Vagina (tissue), 2 donors: Measurements from ENCODE around the gene MOCS1. TPM values are rescaled to one million over a fixed set of nuclear protein-coding genes. Genes with fewer than 3 reads are reported as not detected.

Experiments used
- DNase-seq, 2 donors: peaks; one replicate each; pipeline ENCODE4 v3.0.0-alpha.2; 2017; ENCODE audit errors: extremely low spot score in 2 of 2
- H3K27ac ChIP-seq: fragments of 200-600 bp; sonication (generic); one replicate; pipeline ENCODE4 v1.5.1; 2019
- H3K27me3 ChIP-seq: fragments of 200-600 bp; sonication (generic); one replicate; pipeline ENCODE4 v1.5.1; 2019
- H3K36me3 ChIP-seq, 2 donors: fragments of 200-600 bp; sonication (generic); one replicate each; pipeline ENCODE4 v1.5.1; 2017 to 2019
- H3K4me1 ChIP-seq: fragments of 200-600 bp; sonication (generic); one replicate; pipeline ENCODE4 v1.5.1; 2019
- H3K4me3 ChIP-seq, 2 donors: fragments of 200-600 bp; sonication (generic); 1 replicate in 1 of 2; 2 replicates in 1 of 2; pipeline ENCODE4 v1.5.1; 2016 to 2019
- H3K9me3 ChIP-seq: fragments of 200-600 bp; sonication (generic); one replicate; pipeline ENCODE4 v1.5.1; 2019
- POLR2A ChIP-seq, 2 donors: fragments of 450-650 bp; IDR thresholded peaks; one replicate each; pipeline ENCODE4 v1.6.1; 2017; ENCODE audit warnings: antibody characterized with exemption in 2 of 2, mild to moderate bottlenecking in 2 of 2, moderate library complexity in 2 of 2
- POLR2AphosphoS5 ChIP-seq, 2 donors: sonication (generic); formaldehyde crosslinking; IDR thresholded peaks; one replicate each; pipeline ENCODE4 v1.9.0; 2017; ENCODE audit warnings: antibody characterized with exemption in 2 of 2, mild to moderate bottlenecking in 2 of 2, low read depth in 1 of 2; ENCODE audit not compliant: insufficient read depth in 1 of 2
- intact Hi-C: fragments of 100-400 bp; cut with DNase I; formaldehyde crosslinking; loops from one replicate; pipeline ENCODE4 v1.15.1; 2023
- total RNA-seq: library from RNA; depleted of rRNA; stranded (reverse); fragments of >200 nt; gene quantifications from one replicate; pipeline ENCODE4 v1.2.3, GENCODE V29; 2016
- TF ChIP-seq, protein P1 (sequence below), 3 experiments: fragments of 450-650 bp in 2 of 3; fragments of 200-600 bp in 1 of 3; sonication (generic) in 1 of 3; IDR thresholded peaks; one replicate each; pipeline ENCODE4 v1.5.1; 2017 to 2019; ENCODE audit warnings: antibody characterized with exemption in 3 of 3, mild to moderate bottlenecking in 2 of 3, moderate library complexity in 2 of 3

MOCS1 gene
- total RNA-seq, 1 donor from 2014 or later = 14.7 TPM

DNA sequence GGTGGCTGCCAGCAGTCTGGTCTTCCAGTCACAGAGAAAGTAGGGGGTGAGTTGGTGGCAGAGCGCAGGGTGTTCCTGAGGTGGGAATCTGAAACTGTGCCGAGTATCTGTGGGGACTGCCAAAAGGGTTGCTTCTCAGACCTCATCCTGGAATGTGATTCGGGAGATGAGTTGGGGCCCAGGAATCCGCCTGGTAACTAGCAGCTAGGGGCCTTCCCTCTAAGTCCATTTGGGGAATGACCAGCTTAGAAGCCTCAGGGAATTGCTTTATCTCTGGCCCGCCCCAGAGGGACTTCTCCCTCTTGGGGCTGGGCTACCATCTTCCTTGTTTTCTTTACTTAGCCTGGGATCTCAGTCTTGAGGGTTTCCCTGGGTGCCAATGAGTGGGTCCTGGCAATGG lies 49.6 kb downstream of the MOCS1 start:
- no peak for DNase-seq
- Histone ChIP-seq H3K4me3 (no peak overlapping the region), H3K9me3 (no peaks in the 10 kb centered on the region), H3K27me3 (no peaks in the 10 kb centered on the region), H3K36me3 (no peaks in the 10 kb centered on the region), H3K27ac (no peak overlapping the region), H3K4me1 (peaks cover 24% of the 10 kb centered on the region)
- no peak for TF ChIP-seq POLR2AphosphoS5 (IDR thresholded peaks at IDR 0.05; ENCODE audit: insufficient read depth in 1 of 2, low read depth in 1 of 2)
- TF ChIP-seq POLR2A (IDR thresholded peaks at IDR 0.05) = no peak
- intact Hi-C loops = no loop called here

DNA sequence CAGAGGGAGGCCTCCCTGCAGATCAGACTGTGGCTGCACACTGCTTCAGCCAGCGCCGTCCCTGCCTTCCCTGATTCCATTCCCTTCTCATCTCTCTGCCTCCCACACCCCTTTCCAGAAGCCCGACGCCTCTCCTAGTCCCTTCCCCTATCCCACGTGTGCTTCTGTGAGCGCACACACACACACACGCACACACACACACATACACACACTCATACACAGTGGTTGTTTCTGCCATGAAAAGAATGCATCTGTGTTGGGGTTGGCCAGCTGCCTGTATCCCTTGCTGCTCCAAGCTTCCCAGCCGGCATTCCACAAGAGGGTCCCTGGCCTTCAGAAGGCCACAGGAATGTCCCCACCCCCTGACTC lies 51.7 kb downstream of the MOCS1 start:
- intact Hi-C loops = no loop called here
- no peak for TF ChIP-seq POLR2AphosphoS5 (IDR thresholded peaks at IDR 0.05; ENCODE audit: insufficient read depth in 1 of 2, low read depth in 1 of 2)
- no peak for TF ChIP-seq POLR2A (IDR thresholded peaks at IDR 0.05)
- TF ChIP-seq, protein P1, sequence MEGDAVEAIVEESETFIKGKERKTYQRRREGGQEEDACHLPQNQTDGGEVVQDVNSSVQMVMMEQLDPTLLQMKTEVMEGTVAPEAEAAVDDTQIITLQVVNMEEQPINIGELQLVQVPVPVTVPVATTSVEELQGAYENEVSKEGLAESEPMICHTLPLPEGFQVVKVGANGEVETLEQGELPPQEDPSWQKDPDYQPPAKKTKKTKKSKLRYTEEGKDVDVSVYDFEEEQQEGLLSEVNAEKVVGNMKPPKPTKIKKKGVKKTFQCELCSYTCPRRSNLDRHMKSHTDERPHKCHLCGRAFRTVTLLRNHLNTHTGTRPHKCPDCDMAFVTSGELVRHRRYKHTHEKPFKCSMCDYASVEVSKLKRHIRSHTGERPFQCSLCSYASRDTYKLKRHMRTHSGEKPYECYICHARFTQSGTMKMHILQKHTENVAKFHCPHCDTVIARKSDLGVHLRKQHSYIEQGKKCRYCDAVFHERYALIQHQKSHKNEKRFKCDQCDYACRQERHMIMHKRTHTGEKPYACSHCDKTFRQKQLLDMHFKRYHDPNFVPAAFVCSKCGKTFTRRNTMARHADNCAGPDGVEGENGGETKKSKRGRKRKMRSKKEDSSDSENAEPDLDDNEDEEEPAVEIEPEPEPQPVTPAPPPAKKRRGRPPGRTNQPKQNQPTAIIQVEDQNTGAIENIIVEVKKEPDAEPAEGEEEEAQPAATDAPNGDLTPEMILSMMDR (IDR thresholded peaks at IDR 0.05) = no peak
- peak overlapping the region; percentile 50 for H3K27ac ChIP-seq
- peaks cover 0 to 19% of the 10 kb centered on the region in 2 donors for H3K36me3 ChIP-seq
- no peaks in the 10 kb centered on the region for H3K9me3 ChIP-seq
- H3K4me1 ChIP-seq = peaks cover 24% of the 10 kb centered on the region
- H3K4me3 ChIP-seq = no peak overlapping the region
- no peak for DNase-seq
- no peaks in the 10 kb centered on the region for H3K27me3 ChIP-seq

- H3K27me3 ChIP-seq = no peaks in the 10 kb centered on the region
- peak overlapping the region; percentile 50 for H3K27ac ChIP-seq
- no peaks in the 10 kb centered on the region for H3K9me3 ChIP-seq
- H3K4me1 ChIP-seq = peaks cover 19% of the 10 kb centered on the region
- intact Hi-C loops = no loop called here
- no peak overlapping the region for H3K4me3 ChIP-seq
- no peak for DNase-seq
- peaks cover 0 to 19% of the 10 kb centered on the region in 2 donors for H3K36me3 ChIP-seq
- TF ChIP-seq POLR2A (IDR thresholded peaks at IDR 0.05) = no peak
- TF ChIP-seq POLR2AphosphoS5 (IDR thresholded peaks at IDR 0.05; ENCODE audit: insufficient read depth in 1 of 2, low read depth in 1 of 2) = no peak
- TF ChIP-seq, protein P1 (IDR thresholded peaks at IDR 0.05) = no peak
Measured at GRCh38 chr6:39881851-39882530, 52.3 kb downstream of the MOCS1 start.

DNA sequence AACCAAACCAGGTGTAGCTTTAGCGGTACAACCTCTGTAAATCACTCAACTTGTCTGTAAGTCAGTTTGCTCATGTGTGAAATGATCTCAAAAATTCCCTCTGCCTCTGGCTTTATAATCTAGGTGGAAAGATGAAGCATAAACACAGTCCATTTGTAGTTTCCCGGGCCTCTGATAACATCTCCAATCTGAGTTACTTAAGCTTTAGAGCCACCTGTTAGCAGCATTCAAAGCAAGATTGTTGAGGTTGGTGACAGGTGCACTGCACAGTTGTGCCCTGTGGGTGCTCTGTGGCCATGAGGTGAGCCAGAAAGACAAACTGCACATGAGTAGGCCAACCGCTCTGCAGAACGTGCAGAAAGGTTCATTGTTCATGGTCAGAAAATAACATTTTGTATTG lies 53.7 kb downstream of the MOCS1 start:
- DNase-seq = no peak

GRCh38 chr6:39879535-39879934 lies 54.7 kb downstream of the MOCS1 start:
- Histone ChIP-seq H3K9me3 (no peaks in the 10 kb centered on the region), H3K4me1 (peaks cover 16% of the 10 kb centered on the region), H3K27me3 (no peaks in the 10 kb centered on the region), H3K36me3 (peaks cover 0 to 28% of the 10 kb centered on the region in 2 donors), H3K27ac (no peak overlapping the region), H3K4me3 (no peak overlapping the region)
- no peak for TF ChIP-seq POLR2A (IDR thresholded peaks at IDR 0.05)
- TF ChIP-seq, protein P1 (IDR thresholded peaks at IDR 0.05) = no peak
- no peak for TF ChIP-seq POLR2AphosphoS5 (IDR thresholded peaks at IDR 0.05; ENCODE audit: insufficient read depth in 1 of 2, low read depth in 1 of 2)
- no peak for DNase-seq
- intact Hi-C loops = no loop called here

More for the DNA sequence above, 53.7 kb downstream of the MOCS1 start:
- H3K27me3 ChIP-seq = no peaks in the 10 kb centered on the region
- no peaks in the 10 kb centered on the region for H3K9me3 ChIP-seq
- no peak overlapping the region for H3K27ac ChIP-seq
- intact Hi-C loops = no loop called here
- TF ChIP-seq, protein P1 (IDR thresholded peaks at IDR 0.05) = no peak
- TF ChIP-seq POLR2AphosphoS5 (IDR thresholded peaks at IDR 0.05; ENCODE audit: insufficient read depth in 1 of 2, low read depth in 1 of 2) = no peak
- TF ChIP-seq POLR2A (IDR thresholded peaks at IDR 0.05) = no peak
- peaks cover 0 to 28% of the 10 kb centered on the region in 2 donors for H3K36me3 ChIP-seq
- H3K4me3 ChIP-seq = no peak overlapping the region
- peaks cover 16% of the 10 kb centered on the region for H3K4me1 ChIP-seq
